Hematopoietic multipotent progenitor cell treated with erythropoietin and hydrocortisone succinate and interleukin-3 and kit ligand, for 6 days (in vitro differentiated cells): ENCODE data around the gene PYROXD2.

Experiments
- DNase-seq: peaks from one replicate; pipeline ENCODE4 v3.0.0-alpha.2; 2015

PYROXD2 gene

GRCh38 chr10:98433881-98434732 is 19.1 kb upstream of the PYROXD2 start:
- DNase-seq: no peak

- DNase-seq: no peak
Measured at GRCh38 chr10:98433371-98433770, 18.4 kb upstream of the PYROXD2 start.

DNA sequence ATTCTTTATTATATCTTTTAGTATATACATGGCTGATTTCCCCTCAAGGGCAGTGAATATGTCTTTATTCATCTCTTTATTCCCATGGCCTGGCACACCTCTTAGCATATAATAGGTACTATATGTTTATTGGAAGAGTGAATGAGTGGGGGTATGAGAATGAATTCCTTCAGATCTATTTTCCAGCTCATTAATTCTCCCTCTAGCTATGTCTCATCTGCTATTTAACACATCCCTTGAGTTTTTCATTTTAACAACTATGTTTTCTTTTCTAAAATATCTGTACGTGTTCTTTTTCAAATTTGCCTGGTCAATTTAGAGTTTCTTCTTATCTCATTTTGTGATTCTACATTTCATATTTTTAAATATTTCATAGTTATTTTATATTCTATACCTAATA is 17.3 kb upstream of the PYROXD2 start:
- no peak for DNase-seq

- no peak for DNase-seq
Measured at GRCh38 chr10:98431016-98431415, 16.0 kb upstream of the PYROXD2 start.

DNA sequence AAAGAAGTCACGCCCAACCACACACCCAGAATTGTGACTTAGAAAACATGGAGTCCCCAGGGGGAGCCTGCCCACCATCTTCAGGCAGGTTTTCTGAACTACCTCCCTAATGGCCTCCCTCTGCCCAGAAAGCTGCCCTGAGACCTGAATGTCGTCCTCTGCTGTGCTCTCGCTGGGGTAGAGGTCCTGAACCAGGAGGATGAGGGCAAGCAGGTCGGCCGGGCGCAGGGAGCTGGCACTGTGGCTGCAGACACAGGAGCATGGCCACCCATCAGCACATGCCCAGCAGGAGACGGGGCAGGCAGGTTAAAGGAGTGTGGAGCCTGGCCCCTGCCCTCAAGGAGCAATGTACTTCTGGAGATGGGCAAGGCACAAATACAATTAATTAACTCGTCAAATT is 15.4 kb upstream of the PYROXD2 start:
- no peak for DNase-seq

DNA sequence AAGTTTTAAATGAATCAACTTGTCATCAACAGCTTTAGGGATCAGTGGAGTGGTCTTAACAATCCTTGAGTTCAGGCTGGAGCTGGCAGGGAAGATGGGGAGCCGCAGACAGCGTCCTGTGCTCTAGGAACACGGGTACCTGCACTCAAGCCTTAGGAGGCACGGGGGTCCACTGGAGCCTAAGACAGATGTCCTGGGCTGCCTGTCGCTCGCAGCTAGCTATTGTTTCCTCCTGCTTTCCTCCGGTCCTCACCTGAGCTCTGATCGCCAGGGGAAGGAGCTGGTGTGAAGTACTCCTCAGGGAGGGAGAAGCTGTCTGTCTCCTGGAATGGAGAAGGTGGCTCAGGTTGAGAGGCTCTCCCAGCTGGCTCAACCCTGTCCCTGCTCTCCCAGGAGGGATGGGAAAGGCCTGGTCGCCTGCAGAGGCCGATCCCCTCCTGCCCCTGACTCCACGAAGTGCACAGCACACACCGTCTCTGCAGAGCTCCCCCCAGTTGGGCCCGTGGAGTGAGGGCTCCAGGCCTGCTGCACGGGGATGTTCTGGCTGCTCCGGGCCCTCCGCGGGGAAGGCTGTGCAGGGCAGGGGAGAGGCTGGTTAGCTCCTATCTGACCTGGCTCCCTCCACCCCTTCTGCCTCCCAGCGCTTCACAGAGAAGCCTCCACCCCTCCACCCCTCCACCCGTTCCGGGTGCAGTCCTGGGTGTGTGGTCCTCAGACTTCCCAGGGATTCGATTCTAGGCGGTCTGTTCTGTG is 14.5 kb upstream of the PYROXD2 start:
- no peak for DNase-seq

DNA sequence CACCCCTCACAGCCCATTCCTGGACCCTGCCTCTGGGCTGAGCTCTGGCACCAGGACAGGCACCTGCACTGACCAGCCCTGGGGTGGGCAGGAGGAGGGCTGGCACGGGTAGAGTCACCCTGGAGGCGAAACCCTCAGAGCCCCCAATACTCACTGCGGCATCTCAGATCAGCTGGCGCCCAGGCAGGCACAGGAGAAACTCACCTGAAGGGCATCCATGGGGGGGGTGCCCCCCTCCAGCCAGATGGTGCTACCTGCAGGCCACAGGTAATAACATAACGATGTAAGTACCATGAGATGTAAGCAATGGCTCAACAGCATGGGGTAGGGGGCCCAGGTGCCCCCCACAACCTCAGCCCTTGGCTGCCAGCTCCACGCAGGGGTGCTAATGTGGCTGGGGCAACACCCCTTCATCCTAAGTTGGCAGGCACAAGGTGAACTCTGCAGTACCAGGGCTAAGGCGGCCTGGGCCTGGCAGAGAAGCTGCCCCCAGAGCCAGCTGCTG is 12.1 kb upstream of the PYROXD2 start:
- no peak for DNase-seq

GRCh38 chr10:98425511-98426352 is 10.8 kb upstream of the PYROXD2 start:
- DNase-seq: peak; percentile 83

GRCh38 chr10:98424295-98425254 is 9.6 kb upstream of the PYROXD2 start:
- DNase-seq: no peak

DNA sequence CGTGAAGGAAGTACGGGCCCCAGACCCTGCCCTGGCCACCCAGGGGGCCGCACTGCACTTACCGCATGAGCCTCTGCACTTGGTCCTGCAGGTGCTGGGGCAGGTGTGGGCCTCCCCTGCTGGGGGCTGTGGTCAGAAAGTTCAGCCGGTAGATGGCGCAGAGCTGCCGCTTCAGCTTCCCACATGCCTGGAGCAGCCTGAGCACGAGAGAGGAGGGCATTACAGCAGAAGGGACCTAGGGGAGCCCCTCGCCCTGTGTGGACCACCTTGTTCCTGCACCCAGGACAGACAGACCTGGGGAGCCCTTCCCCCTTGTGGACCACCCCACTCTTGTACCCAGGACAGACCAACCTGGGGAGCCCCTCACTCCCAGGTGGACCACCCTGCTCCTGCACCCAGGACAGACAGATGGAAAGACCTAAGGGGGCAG is 8.7 kb upstream of the PYROXD2 start:
- no peak for DNase-seq

- DNase-seq: no peak
Measured at GRCh38 chr10:98422182-98422581, 7.2 kb upstream of the PYROXD2 start.

GRCh38 chr10:98420786-98421185 is 5.8 kb upstream of the PYROXD2 start:
- DNase-seq: no peak

GRCh38 chr10:98419469-98420261 is 4.7 kb upstream of the PYROXD2 start:
- DNase-seq: no peak

- DNase-seq: no peak
Measured at GRCh38 chr10:98418665-98419468, 3.9 kb upstream of the PYROXD2 start.

- no peak for DNase-seq
Measured at GRCh38 chr10:98417973-98418664, 3.1 kb upstream of the PYROXD2 start.

DNA sequence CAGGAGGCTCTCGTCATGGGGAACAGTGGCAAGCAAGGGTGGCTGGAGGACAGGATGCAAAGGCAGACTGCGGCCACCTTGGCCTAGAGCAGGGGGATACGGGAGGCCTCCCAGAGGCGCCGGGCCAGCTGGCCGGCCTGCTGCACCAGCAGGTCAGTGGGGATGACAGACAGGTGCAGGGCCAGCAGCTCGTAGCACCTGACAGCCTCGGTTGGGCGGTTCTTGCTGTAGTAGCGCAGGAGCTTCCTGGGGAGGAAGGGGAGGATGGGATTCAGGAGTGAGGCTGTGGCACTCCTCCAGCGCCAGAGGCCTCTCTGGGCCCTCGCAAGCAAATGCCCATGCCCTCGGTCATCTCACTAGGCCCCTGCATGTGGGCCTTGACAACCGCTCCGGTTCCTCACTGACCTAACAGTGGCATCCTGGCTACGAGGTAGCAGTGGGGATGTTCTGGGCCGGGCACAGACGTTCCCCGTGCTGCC is 2.5 kb upstream of the PYROXD2 start:
- no peak for DNase-seq

DNA sequence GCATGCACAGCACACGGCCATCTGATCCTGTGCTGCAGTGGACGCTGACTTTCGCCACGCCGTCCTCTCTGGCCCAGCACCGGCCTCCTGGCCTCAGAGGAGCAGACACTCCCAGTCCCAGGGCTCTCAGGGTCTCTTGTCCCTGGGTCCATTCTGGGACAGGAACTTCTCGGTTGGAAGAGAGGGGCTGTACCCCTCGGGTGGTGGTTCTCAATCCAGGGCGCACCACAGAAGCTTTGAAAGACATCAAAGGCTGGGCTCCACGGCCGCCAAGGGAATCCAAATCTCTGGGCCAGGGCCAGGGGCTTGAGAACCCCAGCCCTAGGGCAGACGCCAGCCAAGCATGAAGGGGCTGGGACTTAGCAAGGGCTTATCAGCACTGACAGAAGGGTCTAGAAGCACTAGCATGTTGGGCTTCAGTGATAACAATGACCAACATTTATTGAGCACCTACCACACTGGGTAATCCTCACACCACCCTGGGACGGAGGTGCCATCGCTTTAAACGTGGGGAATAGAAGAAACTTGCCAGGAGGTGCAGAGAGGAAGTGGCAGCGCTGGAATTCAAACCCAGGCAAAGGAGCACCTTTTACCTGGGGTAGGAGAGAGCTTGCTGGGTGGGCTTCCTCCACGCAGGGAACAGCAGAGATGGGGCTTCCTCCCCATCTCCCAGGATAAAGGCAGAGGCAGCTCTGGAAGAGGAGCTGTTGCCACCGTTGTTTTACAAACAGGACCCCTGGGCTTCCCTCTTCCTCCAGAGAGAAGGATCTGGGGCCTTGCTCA is 1.8 kb upstream of the PYROXD2 start:
- DNase-seq: peak; percentile 80

DNA sequence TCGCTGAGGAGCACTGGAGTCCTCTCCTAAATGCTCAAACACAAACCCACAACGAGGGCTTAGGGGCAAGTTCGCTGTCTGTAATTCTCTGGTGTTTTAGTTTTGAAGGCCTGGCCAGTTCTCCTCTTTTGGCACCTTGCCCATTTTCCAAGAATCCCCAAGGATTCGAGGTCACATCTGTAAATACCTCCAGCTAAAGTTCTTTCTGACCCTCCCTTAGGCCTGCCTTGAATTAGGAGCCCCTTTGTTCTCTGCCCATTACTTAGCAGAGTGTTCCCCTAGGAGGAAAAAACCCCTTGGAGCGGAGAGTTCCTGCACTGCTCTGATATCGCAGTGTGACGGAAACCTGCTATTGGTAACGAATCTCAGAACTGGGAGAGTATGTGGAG is 743 bp upstream of the PYROXD2 start:
- no peak for DNase-seq

DNA sequence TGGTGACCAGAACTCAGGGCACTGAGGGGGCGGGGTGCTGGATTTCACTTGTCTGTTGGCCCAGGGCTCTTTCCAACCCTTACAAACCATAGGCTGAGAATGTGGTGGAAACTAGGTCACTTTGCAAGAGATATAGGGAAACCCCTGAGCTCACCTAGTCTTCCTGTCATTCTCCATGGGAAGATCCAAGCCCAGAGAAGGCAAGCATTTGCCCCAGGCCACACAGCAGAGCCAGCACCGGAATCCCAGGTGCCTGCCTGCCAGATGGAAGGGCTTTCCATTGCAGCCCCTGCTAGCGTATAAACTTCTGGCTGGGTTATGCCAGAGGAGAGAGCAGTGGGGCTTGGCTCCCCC is 427 bp downstream of the PYROXD2 start:
- DNase-seq: peak; percentile 25
